GM18951 (cell line): ENCODE results near the gene NFAT5.

Source experiments
- POLR2A ChIP-seq: IDR thresholded peaks from 4 replicates; pipeline ENCODE4 v1.6.1; 2011; ENCODE audit warnings: mild to moderate bottlenecking; ENCODE audit not compliant: insufficient read length, insufficient read depth; ENCODE audit errors: extremely low read depth
- in situ Hi-C: fragments of 300-500 bp; cut with MboI; formaldehyde crosslinking; loops from one replicate; pipeline ENCODE4 v1.12.0; 2022; ENCODE audit warnings: low sequenced_read_pairs, mixed read lengths, inconsistent platforms; ENCODE audit not compliant: unreplicated experiment

The NFAT5 gene

DNA sequence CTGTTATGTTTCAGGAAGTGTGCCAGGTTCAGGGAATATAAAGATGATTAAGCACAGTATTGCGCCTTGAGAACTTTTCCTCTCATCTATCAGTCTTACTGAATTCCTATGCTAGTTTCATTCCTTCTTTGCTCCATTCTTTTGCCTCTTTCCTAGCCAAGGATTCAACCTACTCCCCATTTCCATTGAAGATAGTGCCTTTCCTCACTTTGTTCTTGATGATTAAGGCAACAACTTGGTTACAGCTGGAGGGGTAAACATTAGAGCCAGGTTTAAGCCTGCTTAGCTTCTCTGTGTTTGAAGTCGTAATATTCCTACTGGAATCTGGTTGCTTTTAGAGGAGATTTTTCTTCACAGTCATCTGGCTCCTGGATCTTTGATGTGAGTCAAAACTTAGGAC is 85.5 kb downstream of the NFAT5 start:
- in situ Hi-C loops = no loop called here
- no peak for TF ChIP-seq POLR2A

DNA sequence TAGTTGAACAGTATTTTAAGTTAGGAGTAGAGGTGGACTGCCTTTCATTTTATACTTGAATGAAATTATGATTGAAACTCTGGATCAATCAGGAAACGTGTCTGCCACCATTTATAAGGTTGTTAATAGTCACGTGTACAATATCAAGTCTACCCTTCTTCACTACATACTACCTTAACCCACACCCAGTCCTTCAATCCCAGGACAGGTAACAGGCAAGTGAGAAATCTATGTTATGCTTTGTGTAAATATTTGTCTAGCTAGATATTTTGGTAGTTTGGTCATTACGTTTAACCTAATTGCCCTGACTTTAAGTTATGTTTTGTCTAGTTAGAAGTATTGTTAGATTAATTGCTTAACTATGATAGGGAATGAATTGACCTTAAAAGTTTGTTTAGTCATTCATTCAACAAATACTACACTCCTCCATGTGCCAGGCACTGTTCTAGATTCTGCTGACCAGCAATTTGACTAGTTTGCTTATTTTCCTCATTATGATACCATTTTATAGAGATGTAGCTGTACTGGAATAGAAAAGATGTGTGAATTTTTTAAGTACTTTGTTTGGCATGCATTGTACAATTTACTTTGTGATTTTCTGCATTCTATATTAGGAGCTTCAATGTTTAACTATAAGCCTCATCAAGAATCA is 88.6 kb downstream of the NFAT5 start:
- in situ Hi-C loops = no loop called here
- no peak for TF ChIP-seq POLR2A

DNA sequence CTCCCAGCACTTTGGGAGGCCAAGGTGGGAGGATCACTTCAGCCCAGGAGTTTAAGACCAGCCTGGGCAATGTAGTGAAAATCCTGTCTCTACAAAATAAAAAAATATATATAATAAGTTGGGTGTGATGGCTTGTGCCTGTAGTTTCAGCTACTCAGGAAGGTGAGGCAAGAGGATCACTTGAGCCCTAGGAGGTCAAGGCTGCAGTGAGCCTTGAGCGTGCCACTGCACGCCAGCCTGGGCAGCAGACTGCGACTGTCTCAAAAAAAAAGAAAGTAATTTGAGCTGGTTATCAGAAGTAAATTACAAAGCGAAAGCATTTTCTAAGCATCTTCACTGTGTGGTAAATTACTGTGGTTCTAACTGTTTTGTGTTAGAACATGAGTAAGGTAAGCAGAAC is 94.4 kb downstream of the NFAT5 start:
- no peak for TF ChIP-seq POLR2A
- in situ Hi-C loops = no loop called here

DNA sequence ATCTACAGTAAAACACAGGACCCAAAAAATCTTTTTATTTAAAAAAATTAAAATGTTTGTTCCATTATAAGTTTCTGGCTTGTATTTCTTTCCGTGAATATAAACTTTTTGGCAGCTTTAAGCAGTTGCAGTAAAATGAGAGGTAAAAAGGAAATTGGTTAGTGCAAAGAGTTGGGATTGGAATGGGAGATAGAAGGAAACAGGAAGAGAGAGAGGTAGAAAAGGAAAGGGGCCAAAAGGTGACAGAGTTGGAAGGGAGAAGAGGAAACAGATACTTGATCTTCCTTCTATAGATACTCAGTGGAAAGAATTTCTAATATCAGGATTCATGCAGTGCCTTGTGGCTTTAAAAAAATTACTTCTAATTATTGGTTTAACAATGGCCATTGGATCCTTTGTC is 97.1 kb downstream of the NFAT5 start:
- no peak for TF ChIP-seq POLR2A
- in situ Hi-C loops = no loop called here

DNA sequence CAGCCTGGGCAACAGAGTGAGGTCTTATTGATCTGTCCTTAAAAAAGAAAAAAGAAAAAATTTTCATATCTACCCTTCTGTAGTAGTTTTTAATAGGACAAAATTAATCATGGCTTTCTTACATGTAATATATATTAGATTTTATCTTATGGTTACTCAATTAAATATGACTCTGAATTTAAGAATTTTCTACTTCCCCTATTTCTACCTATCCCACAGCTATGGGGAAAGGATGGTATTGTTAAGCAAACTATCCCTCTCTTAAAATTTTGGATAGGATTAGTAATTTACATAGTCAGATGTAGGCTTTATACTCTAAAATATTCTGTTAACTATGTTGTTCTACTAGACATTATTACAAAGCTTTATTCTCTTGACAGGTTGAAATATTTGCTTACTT is 98.1 kb downstream of the NFAT5 start:
- TF ChIP-seq POLR2A = no peak
- in situ Hi-C loops = no loop called here

DNA sequence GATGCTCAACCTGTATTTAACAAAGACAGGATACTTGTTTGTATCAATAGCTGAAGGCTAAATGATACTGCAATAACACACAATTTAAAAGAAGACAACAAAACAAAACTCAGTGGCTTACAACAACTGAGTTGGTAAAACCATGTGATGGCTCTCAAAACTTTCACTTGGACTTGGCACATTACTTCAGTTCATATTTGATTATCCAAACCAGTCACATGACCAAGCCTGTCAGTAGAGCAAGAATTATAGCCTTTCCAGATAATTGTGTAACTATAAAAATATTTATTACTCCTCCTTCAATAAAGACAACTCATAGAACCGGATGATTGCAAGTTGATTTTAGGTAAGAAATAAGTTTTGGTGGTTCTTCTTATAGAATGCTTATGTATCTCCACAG is 103.8 kb downstream of the NFAT5 start:
- in situ Hi-C loops = no loop called here
- no peak for TF ChIP-seq POLR2A

DNA sequence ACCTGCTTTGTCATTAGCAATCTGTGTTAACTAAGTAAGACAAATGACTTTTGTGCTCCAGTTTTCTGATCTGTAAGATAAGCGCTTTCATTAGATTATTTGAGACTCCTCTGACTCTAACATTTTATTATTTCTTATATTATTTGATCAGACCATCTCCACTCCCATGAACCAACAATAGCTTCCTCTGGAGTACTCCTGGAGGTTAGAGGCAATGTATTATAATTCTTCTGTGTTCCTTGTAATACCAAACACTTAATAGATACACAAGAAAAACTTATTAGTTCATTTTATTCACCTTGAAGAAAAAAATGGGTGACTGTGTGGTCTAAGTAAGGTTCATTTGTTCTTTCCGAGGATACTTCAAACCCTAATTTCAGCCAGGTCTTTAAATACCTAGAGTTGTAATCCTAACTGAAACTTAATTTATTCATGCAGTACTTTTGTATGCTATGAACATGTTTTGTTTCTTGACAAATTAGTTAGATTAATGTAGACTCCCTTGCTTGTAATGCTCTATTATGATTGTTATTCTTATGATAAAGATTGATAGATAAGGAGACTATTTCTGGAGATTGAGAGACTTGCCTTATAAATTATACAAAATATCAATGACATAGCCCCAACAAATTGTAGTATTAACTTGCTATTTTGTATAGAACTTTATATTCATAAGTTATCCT is 106.7 kb downstream of the NFAT5 start:
- TF ChIP-seq POLR2A = no peak
- in situ Hi-C loops = no loop called here

DNA sequence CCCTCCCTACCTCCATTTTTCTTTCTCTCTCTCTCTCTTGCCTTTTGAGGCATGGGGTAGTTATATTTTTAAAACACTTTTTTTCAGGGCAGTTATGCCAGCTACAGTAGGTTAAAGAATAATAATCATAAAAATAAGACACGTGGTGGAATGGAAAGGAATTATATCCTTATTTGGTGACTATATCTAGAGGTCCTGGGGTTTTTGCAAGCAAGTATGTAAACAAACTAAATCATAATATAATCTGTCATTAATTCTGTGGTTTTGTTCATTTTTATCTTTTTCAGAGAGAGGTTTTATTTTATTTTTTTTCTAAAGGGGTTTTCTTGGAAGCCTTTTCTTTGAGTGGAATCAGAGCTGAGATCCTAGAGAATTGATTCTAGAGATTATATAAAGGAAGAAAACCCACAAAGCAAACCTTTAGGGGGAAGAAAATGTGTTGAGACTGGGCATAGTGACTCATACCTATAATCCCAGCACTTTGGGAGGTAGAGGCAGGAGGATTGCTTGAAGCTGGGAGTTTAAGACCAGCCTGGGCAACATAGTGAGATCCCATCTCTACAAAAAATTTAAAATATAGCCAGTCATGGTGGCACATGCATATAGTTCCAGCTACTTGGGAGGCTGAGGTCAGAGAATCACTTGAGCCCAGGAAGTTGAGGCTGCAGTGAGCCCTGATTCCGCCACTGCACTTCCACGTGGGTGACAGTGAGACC is 107.4 kb downstream of the NFAT5 start:
- no peak for TF ChIP-seq POLR2A
- in situ Hi-C loops = no loop called here

DNA sequence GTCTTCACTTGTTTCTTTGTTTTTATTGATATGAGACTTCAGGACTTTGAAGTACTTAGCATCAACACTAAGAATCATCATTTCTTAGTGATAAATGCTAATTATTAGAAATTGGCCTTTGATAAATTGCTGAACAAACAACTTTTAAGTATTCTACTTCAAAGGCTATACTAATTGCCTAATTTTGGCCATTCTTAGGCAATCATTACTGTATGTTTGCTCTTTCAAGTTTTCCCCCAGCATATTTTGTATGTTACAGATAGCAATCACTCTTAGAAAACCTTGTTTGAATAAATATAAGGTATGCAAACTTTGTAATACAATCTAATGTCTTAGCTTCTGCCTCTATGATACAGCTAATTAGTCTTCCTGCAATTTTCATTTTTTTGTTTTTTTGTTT is 114.6 kb downstream of the NFAT5 start:
- in situ Hi-C loops = no loop called here
- no peak for TF ChIP-seq POLR2A

DNA sequence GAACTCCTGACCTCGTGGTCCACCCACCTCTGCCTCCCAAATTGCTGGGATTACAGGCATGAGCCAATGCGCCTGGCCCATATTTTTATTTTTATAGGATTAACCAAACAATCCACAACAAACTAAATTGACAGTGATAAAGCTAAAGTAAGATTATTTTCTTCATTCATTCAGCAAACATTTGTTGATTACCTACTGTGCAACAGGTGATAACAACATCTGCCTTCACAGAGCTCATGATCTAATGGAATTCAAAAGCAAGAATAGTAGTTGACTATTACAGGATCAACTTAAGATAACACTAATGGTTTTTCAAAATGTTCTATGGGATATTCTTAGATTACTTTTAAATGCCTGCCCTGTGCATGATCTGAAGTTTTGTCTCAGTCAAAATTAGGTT is 122.8 kb downstream of the NFAT5 start:
- TF ChIP-seq POLR2A = no peak
- in situ Hi-C loops = no loop called here

DNA sequence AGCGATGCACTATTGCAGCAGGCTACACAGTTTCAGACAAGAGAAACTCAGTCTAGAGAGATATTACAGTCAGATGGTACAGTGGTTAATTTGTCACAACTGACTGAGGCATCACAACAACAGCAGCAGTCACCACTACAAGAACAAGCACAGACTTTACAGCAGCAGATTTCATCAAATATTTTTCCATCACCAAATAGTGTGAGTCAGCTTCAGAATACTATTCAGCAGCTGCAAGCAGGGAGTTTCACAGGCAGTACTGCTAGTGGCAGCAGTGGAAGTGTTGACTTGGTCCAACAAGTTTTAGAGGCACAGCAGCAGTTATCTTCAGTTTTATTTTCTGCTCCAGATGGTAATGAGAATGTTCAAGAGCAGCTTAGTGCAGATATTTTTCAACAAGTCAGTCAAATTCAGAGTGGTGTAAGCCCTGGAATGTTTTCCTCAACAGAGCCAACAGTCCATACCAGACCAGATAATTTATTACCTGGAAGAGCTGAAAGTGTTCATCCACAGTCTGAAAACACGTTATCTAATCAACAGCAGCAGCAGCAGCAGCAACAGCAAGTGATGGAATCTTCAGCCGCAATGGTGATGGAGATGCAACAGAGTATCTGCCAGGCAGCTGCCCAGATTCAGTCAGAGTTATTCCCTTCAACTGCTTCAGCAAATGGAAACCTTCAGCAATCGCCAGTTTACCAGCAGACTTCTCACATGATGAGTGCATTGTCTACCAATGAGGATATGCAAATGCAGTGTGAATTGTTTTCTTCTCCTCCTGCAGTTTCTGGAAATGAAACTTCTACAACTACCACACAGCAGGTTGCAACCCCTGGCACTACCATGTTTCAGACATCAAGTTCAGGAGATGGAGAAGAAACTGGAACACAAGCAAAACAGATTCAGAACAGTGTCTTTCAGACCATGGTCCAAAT is 126.5 kb downstream of the NFAT5 start:
- TF ChIP-seq POLR2A = no peak
- in situ Hi-C loops = no loop called here

DNA sequence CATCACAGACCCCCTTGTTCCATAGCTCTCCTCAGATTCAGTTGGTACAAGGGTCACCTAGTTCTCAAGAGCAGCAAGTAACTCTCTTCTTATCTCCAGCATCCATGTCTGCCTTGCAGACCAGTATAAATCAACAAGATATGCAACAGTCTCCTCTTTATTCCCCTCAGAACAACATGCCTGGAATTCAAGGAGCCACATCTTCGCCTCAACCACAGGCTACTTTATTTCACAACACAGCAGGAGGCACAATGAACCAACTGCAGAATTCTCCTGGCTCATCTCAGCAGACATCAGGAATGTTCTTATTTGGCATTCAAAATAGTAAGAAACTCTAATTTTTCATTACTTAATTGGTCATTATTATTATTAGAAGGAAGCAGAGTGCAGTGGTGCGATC is 128.2 kb downstream of the NFAT5 start:
- in situ Hi-C loops = no loop called here
- no peak for TF ChIP-seq POLR2A

DNA sequence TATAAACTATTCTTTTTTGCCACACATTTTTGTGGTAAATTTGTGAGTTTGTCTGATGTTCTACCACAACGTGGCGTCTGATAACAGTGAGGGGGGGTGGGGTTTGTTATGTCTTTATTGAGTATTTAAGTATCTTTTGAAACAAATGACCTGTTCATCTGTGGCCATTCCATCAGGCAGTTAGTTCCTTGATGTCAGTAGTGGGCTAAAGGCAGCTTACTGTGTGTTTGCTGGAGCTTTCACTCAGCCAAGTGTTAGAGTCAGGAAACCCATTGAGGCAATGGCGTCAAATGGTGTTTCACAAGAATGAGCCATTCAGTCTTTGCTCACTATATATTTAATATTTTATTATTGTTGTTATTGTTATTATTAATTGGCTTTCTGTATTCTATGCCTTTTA is 132.6 kb downstream of the NFAT5 start:
- TF ChIP-seq POLR2A = no peak
- in situ Hi-C loops = no loop called here
